GM19099 (cell line): ENCODE data around the gene SMTNL2.

ENCODE experiments used
- POLR2A ChIP-seq: IDR thresholded peaks from 3 replicates; pipeline ENCODE4 v1.6.1; 2011; ENCODE audit warnings: low read depth; ENCODE audit not compliant: insufficient read length; ENCODE audit errors: extremely low read depth

SMTNL2 gene

GRCh38 chr17:4554997-4555799 is 29.1 kb upstream of the SMTNL2 start, which contains the start of gene MYBBP1A:
Gene MYBBP1A (minus strand): TSS chr17:4555384. CDS start chr17:4555324, 60 bp downstream.
- peak; percentile 97 for TF ChIP-seq POLR2A

GRCh38 chr17:4555873-4556759 is 28.2 kb upstream of the SMTNL2 start:
- no peak for TF ChIP-seq POLR2A

GRCh38 chr17:4556996-4557395 is 27.3 kb upstream of the SMTNL2 start:
- no peak for TF ChIP-seq POLR2A

GRCh38 chr17:4557626-4558346 is 26.5 kb upstream of the SMTNL2 start:
- TF ChIP-seq POLR2A: no peak

GRCh38 chr17:4558347-4558971 is 25.9 kb upstream of the SMTNL2 start:
- no peak for TF ChIP-seq POLR2A

- TF ChIP-seq POLR2A: no peak
Measured at GRCh38 chr17:4559139-4559791, 25.1 kb upstream of the SMTNL2 start.

- TF ChIP-seq POLR2A: no peak
Measured at GRCh38 chr17:4559966-4560365, 24.4 kb upstream of the SMTNL2 start.

- no peak for TF ChIP-seq POLR2A
Measured at GRCh38 chr17:4560421-4560820, 23.9 kb upstream of the SMTNL2 start, which contains the start of gene GGT6. Gene GGT6 (minus strand): TSS chr17:4560577. CDS start chr17:4560521, 56 bp downstream.

- no peak for TF ChIP-seq POLR2A
Measured at GRCh38 chr17:4560837-4561256, 23.5 kb upstream of the SMTNL2 start.

GRCh38 chr17:4562015-4562969 is 22.0 kb upstream of the SMTNL2 start:
- no peak for TF ChIP-seq POLR2A

GRCh38 chr17:4565209-4566141 is 18.9 kb upstream of the SMTNL2 start:
- TF ChIP-seq POLR2A: no peak

GRCh38 chr17:4566785-4567184 is 17.5 kb upstream of the SMTNL2 start:
- TF ChIP-seq POLR2A: no peak

- no peak for TF ChIP-seq POLR2A
Measured at GRCh38 chr17:4569591-4569990, 14.7 kb upstream of the SMTNL2 start.
